Activated T-cell treated with anti-CD3 and anti-CD28 coated beads, Interleukin-2, amount 50 U/mL, for 24 hours (primary cell): ENCODE data around the gene RDH12.

Experiments
- DNase-seq: peaks from one replicate; pipeline ENCODE4 v3.0.0-alpha.2; 2020
- H3K27ac Mint-ChIP-seq: 2 replicates; pipeline ENCODE4 v1.8.0; 2020; ENCODE audit warnings: mild to moderate bottlenecking, mixed read lengths
- H3K27me3 Mint-ChIP-seq: 2 replicates; pipeline ENCODE4 v1.8.0; 2020; ENCODE audit warnings: mixed read lengths
- H3K36me3 Mint-ChIP-seq: 2 replicates; pipeline ENCODE4 v1.8.0; 2020; ENCODE audit warnings: low read depth, mixed read lengths
- H3K4me1 Mint-ChIP-seq: 2 replicates; pipeline ENCODE4 v1.8.0; 2020; ENCODE audit warnings: low read depth, mixed read lengths
- H3K4me3 Mint-ChIP-seq: 2 replicates; pipeline ENCODE4 v1.8.0; 2020; ENCODE audit warnings: mild to moderate bottlenecking, moderate library complexity, mixed read lengths
- H3K9me3 Mint-ChIP-seq: 2 replicates; pipeline ENCODE4 v1.8.0; 2020; ENCODE audit warnings: mixed read lengths

Gene RDH12

GRCh38 chr14:67749341-67750084 lies 47.8 kb downstream of the RDH12 start:
- H3K36me3 Mint-ChIP-seq = peaks cover 89% of the 10 kb centered on the region
- no peak overlapping the region for H3K4me3 Mint-ChIP-seq
- H3K9me3 Mint-ChIP-seq = no peaks in the 10 kb centered on the region
- DNase-seq = no peak
- no peak overlapping the region for H3K27ac Mint-ChIP-seq
- H3K27me3 Mint-ChIP-seq = no peaks in the 10 kb centered on the region
- H3K4me1 Mint-ChIP-seq = peaks cover 14% of the 10 kb centered on the region

- Mint-ChIP-seq H3K27ac (no peak overlapping the region), H3K9me3 (no peaks in the 10 kb centered on the region), H3K27me3 (no peaks in the 10 kb centered on the region), H3K4me1 (no peaks in the 10 kb centered on the region), H3K4me3 (no peak overlapping the region), H3K36me3 (peaks cover 83% of the 10 kb centered on the region)
- DNase-seq = no peak
These were observed 54.8 kb downstream of the RDH12 start for GRCh38 chr14:67756496-67756895.

DNA sequence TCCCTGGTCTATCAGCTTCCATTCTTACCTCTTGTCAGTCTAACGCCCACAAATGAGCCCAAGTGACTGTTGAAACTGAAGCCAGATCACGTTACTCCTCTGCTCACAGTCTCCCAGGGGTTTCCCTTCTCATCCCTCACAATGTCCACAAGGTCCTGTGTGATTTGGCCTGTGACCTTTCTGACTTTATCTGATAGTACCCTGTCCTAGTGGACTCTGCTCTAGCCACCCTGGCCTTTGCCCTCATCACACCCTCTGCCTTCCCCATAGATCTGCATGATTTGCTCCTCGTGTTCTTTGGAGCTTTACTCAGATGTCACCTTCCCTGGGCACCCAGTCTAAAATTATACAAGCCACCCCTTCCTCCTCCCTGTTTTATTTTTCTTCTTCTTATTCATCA lies 55.5 kb downstream of the RDH12 start:
- Mint-ChIP-seq H3K4me1 (no peaks in the 10 kb centered on the region), H3K27ac (no peak overlapping the region), H3K4me3 (no peak overlapping the region), H3K27me3 (no peaks in the 10 kb centered on the region), H3K9me3 (no peaks in the 10 kb centered on the region), H3K36me3 (peaks cover 80% of the 10 kb centered on the region)
- DNase-seq = no peak

- Mint-ChIP-seq H3K27me3 (no peaks in the 10 kb centered on the region), H3K36me3 (peaks cover 77% of the 10 kb centered on the region), H3K4me3 (no peak overlapping the region), H3K9me3 (no peaks in the 10 kb centered on the region), H3K4me1 (no peaks in the 10 kb centered on the region), H3K27ac (no peak overlapping the region)
- DNase-seq = no peak
These were observed 58.2 kb downstream of the RDH12 start for GRCh38 chr14:67759916-67760315.

GRCh38 chr14:67762051-67762450 lies 60.4 kb downstream of the RDH12 start:
- Mint-ChIP-seq H3K36me3 (peaks cover 83% of the 10 kb centered on the region), H3K4me1 (no peaks in the 10 kb centered on the region), H3K9me3 (no peaks in the 10 kb centered on the region), H3K4me3 (no peak overlapping the region), H3K27me3 (no peaks in the 10 kb centered on the region), H3K27ac (no peak overlapping the region)
- DNase-seq = no peak

DNA sequence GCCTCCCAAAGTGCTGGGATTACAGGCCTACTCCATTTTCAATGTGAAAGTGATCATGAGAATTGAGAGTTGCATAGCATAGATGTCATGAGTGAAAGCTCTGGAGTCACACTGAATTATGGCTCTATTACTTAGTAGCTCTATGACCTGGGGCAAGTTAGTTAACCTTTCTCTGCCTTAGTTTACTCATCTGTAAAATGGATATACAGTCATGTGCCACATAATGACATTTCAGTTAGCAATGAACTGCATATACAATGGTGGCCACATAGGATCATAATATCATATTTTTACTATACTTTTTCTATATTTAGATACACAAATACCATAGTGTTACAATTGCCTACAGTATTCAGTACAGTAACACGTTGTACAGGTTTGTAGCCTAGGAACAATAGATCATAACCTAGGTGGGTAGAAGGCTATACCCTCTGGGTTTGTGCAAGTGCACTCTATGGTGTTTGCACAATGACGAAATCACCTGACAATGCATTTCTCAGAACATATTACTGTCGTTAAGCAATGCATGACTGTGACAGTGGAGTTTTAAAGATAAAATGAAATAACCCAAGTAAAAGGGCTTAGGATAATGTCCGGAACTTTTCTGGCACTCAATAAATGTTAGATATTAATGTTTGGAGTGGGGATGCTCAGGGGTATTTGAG lies 61.6 kb downstream of the RDH12 start:
- H3K27ac Mint-ChIP-seq = no peak overlapping the region
- no peak overlapping the region for H3K4me3 Mint-ChIP-seq
- peaks cover 87% of the 10 kb centered on the region for H3K36me3 Mint-ChIP-seq
- H3K9me3 Mint-ChIP-seq = no peaks in the 10 kb centered on the region
- H3K27me3 Mint-ChIP-seq = no peaks in the 10 kb centered on the region
- no peak for DNase-seq
- H3K4me1 Mint-ChIP-seq = no peaks in the 10 kb centered on the region

DNA sequence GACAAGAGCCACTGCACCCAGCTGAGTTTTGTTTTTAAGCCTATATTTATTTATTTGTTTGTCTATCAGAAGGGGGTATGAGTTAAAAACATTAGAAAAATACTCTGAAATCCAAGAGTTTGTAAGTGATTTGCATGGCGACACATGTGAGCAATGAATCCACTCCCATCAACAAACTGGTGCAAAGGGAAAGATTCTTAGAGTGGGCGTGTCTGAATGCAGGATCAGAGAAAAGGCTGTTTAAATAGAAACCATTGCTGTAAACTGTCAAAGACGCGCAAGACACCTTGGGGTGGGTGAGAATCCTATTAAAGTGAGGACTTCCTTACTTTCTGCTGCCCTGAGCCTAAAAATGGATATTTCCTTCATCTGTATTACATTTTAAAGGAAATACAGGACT lies 62.8 kb downstream of the RDH12 start:
- peaks cover 92% of the 10 kb centered on the region for H3K36me3 Mint-ChIP-seq
- H3K4me3 Mint-ChIP-seq = no peak overlapping the region
- H3K4me1 Mint-ChIP-seq = no peaks in the 10 kb centered on the region
- H3K27ac Mint-ChIP-seq = no peak overlapping the region
- no peak for DNase-seq
- H3K9me3 Mint-ChIP-seq = no peaks in the 10 kb centered on the region
- no peaks in the 10 kb centered on the region for H3K27me3 Mint-ChIP-seq

GRCh38 chr14:67765192-67765834 lies 63.6 kb downstream of the RDH12 start:
- Mint-ChIP-seq H3K4me1 (no peaks in the 10 kb centered on the region), H3K27me3 (no peaks in the 10 kb centered on the region), H3K36me3 (peaks cover 92% of the 10 kb centered on the region), H3K27ac (no peak overlapping the region), H3K4me3 (no peak overlapping the region), H3K9me3 (no peaks in the 10 kb centered on the region)
- no peak for DNase-seq

GRCh38 chr14:67766035-67766680 lies 64.5 kb downstream of the RDH12 start:
- no peaks in the 10 kb centered on the region for H3K27me3 Mint-ChIP-seq
- no peak overlapping the region for H3K4me3 Mint-ChIP-seq
- H3K9me3 Mint-ChIP-seq = no peaks in the 10 kb centered on the region
- H3K27ac Mint-ChIP-seq = no peak overlapping the region
- DNase-seq = no peak
- no peaks in the 10 kb centered on the region for H3K4me1 Mint-ChIP-seq
- H3K36me3 Mint-ChIP-seq = peaks cover 92% of the 10 kb centered on the region

- Mint-ChIP-seq H3K27me3 (no peaks in the 10 kb centered on the region), H3K4me1 (no peaks in the 10 kb centered on the region), H3K36me3 (peaks cover 96% of the 10 kb centered on the region), H3K4me3 (no peak overlapping the region), H3K27ac (no peak overlapping the region), H3K9me3 (no peaks in the 10 kb centered on the region)
- no peak for DNase-seq
These were observed 66.5 kb downstream of the RDH12 start for GRCh38 chr14:67768219-67768618.

DNA sequence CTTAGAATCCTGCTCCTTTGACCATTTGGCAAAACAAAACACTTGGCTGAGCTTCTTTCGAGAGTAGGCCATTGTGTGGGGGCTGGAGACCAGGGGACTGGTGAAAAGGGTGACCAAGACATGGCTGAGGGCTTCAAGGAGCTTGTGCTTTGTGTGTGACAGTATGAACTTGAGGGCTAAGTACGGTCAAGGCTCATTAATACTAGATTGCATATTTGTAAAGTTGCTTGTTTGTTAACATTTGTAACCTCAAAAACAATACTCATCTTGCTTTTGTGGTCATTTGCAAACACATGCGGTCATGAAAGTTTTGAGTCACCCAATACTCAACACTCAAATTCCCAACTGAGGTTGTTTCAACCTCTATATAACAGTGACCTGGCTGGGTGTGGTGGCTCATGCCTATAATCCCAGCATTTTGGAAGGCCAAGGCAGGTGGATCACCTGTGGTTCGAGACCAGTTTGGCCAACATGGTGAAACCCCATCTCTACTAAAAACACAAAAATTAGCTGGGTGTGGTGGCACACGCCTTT lies 72.2 kb downstream of the RDH12 start:
- H3K36me3 Mint-ChIP-seq = peaks cover 98% of the 10 kb centered on the region

DNA sequence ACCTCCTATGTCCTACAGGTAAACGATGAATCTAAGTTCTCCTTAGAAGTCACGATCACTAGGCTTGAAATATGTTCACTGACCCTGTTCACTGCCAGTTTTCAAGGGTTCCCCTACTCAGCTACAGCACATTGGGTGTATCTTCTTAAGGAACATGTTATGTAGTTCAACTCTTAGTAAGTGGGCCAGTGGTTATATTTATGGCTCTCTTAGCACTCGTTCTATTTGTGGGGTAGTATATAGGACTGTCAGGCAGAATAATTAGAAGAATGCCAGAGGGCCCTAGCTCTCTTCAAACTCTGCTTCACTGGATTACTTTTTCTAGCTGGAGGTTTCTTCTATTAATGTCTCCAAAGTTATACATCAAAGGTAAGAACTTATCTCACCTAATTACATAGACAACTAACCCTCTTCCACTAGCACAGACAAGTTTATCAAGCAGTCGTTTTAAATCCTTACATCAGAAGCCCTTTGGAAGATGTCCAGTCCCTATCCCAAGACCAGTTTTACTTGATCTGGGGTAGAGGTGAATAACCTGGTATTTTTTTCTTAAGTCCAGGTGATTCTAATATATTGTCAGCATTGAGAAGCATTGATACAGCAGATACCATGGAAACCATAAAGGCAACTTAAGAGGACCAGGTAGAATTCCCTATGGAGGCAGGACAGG lies 75.1 kb downstream of the RDH12 start:
- H3K4me1 Mint-ChIP-seq = no peaks in the 10 kb centered on the region
- no peak overlapping the region for H3K4me3 Mint-ChIP-seq
- no peaks in the 10 kb centered on the region for H3K27me3 Mint-ChIP-seq
- no peak overlapping the region for H3K27ac Mint-ChIP-seq
- DNase-seq = no peak
- H3K9me3 Mint-ChIP-seq = no peaks in the 10 kb centered on the region
- H3K36me3 Mint-ChIP-seq = peaks cover 99% of the 10 kb centered on the region

More for the DNA sequence above, 72.2 kb downstream of the RDH12 start:
- Mint-ChIP-seq H3K27ac (no peak overlapping the region), H3K4me1 (no peaks in the 10 kb centered on the region), H3K27me3 (no peaks in the 10 kb centered on the region), H3K9me3 (no peaks in the 10 kb centered on the region), H3K4me3 (no peak overlapping the region)
- DNase-seq = no peak

GRCh38 chr14:67778792-67779191 lies 77.1 kb downstream of the RDH12 start:
- Mint-ChIP-seq H3K4me1 (no peaks in the 10 kb centered on the region), H3K27ac (no peak overlapping the region), H3K4me3 (no peak overlapping the region), H3K36me3 (peaks cover 99% of the 10 kb centered on the region), H3K9me3 (no peaks in the 10 kb centered on the region), H3K27me3 (no peaks in the 10 kb centered on the region)
- DNase-seq = no peak

DNA sequence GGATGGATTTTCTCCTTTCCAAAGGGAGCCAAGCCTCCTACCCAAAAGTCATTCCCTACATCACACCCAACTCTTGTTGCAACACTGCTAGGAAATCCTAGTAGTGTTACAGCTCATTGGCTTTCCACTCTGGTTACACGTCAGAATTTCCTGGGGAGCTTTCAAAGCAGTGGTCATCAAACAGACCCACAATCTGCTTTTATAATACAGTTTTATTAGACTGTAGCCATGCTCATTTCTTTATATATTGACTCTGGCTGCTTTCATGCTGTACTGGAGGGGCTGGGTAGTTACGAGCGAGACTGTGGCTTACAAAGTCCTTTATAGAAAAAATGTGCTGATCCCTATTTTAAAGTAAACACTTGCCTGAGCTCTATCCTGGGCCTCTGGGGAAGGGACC lies 80.4 kb downstream of the RDH12 start:
- no peak overlapping the region for H3K4me3 Mint-ChIP-seq
- no peak overlapping the region for H3K27ac Mint-ChIP-seq
- H3K9me3 Mint-ChIP-seq = no peaks in the 10 kb centered on the region
- no peaks in the 10 kb centered on the region for H3K4me1 Mint-ChIP-seq
- no peaks in the 10 kb centered on the region for H3K27me3 Mint-ChIP-seq
- DNase-seq = no peak
- H3K36me3 Mint-ChIP-seq = peaks cover 99% of the 10 kb centered on the region
